Measurements from ENCODE around the gene ABCF2.

Gene ABCF2

GRCh38 chr7:151241755-151242096 is 14.7 kb upstream of the ABCF2 start:
- Mint-ChIP-seq H3K9me3 (no peaks in the 10 kb centered on the region), H3K36me3 (ENCODE audit: low read depth) (peaks cover 36% of the 10 kb centered on the region), H3K4me1 (ENCODE audit: low read depth) (peaks cover 15% of the 10 kb centered on the region), H3K27ac (no peak overlapping the region), H3K27me3 (peaks cover 34% of the 10 kb centered on the region), H3K4me3 (no peak overlapping the region)
- intact Hi-C loops (cut with micrococcal nuclease) = no loop called here

GRCh38 chr7:151240942-151241754 is 14.1 kb upstream of the ABCF2 start:
- H3K4me3 Mint-ChIP-seq = no peak overlapping the region
- peaks cover 42% of the 10 kb centered on the region for H3K36me3 Mint-ChIP-seq (ENCODE audit: low read depth)
- H3K4me1 Mint-ChIP-seq (ENCODE audit: low read depth) = peaks cover 15% of the 10 kb centered on the region
- intact Hi-C loops (cut with micrococcal nuclease) = no loop called here
- H3K27me3 Mint-ChIP-seq = peaks cover 29% of the 10 kb centered on the region
- H3K9me3 Mint-ChIP-seq = no peaks in the 10 kb centered on the region
- no peak overlapping the region for H3K27ac Mint-ChIP-seq

GRCh38 chr7:151240536-151240935 is 13.5 kb upstream of the ABCF2 start:
- Mint-ChIP-seq H3K36me3 (ENCODE audit: low read depth) (peaks cover 47% of the 10 kb centered on the region), H3K4me3 (no peak overlapping the region), H3K27ac (no peak overlapping the region), H3K9me3 (no peaks in the 10 kb centered on the region), H3K4me1 (ENCODE audit: low read depth) (peaks cover 15% of the 10 kb centered on the region), H3K27me3 (peaks cover 23% of the 10 kb centered on the region)
- intact Hi-C loops (cut with micrococcal nuclease) = no loop called here

GRCh38 chr7:151239837-151240459 is 12.9 kb upstream of the ABCF2 start:
- Mint-ChIP-seq H3K4me3 (no peak overlapping the region), H3K4me1 (ENCODE audit: low read depth) (peaks cover 21% of the 10 kb centered on the region), H3K9me3 (no peaks in the 10 kb centered on the region), H3K27me3 (peaks cover 19% of the 10 kb centered on the region), H3K36me3 (ENCODE audit: low read depth) (peaks cover 53% of the 10 kb centered on the region), H3K27ac (no peak overlapping the region)
- intact Hi-C loops (cut with micrococcal nuclease) = no loop called here

GRCh38 chr7:151238924-151239836 is 12.2 kb upstream of the ABCF2 start:
- no peak overlapping the region for H3K27ac Mint-ChIP-seq
- intact Hi-C loops (cut with micrococcal nuclease) = no loop called here
- H3K9me3 Mint-ChIP-seq = no peaks in the 10 kb centered on the region

GRCh38 chr7:151238190-151238810 is 11.3 kb upstream of the ABCF2 start:
- peaks cover 25% of the 10 kb centered on the region for H3K4me1 Mint-ChIP-seq (ENCODE audit: low read depth)

More at GRCh38 chr7:151238924-151239836, 12.2 kb upstream of the ABCF2 start:
- H3K4me1 Mint-ChIP-seq (ENCODE audit: low read depth) = peaks cover 25% of the 10 kb centered on the region
- H3K27me3 Mint-ChIP-seq = peaks cover 13% of the 10 kb centered on the region
- H3K36me3 Mint-ChIP-seq (ENCODE audit: low read depth) = peaks cover 60% of the 10 kb centered on the region
- H3K4me3 Mint-ChIP-seq = no peak overlapping the region

GRCh38 chr7:151237244-151238189 is 10.5 kb upstream of the ABCF2 start:
- H3K9me3 Mint-ChIP-seq = no peaks in the 10 kb centered on the region
- peaks cover 76% of the 10 kb centered on the region for H3K36me3 Mint-ChIP-seq (ENCODE audit: low read depth)
- H3K4me1 Mint-ChIP-seq (ENCODE audit: low read depth) = peaks cover 24% of the 10 kb centered on the region
- intact Hi-C loops (cut with micrococcal nuclease) = no loop called here
- peaks cover 2% of the 10 kb centered on the region for H3K27me3 Mint-ChIP-seq
- no peak overlapping the region for H3K4me3 Mint-ChIP-seq
- no peak overlapping the region for H3K27ac Mint-ChIP-seq

More at GRCh38 chr7:151238190-151238810, 11.3 kb upstream of the ABCF2 start:
- H3K36me3 Mint-ChIP-seq (ENCODE audit: low read depth) = peaks cover 68% of the 10 kb centered on the region
- H3K9me3 Mint-ChIP-seq = no peaks in the 10 kb centered on the region
- no peak overlapping the region for H3K27ac Mint-ChIP-seq
- intact Hi-C loops (cut with micrococcal nuclease) = no loop called here
- peaks cover 5% of the 10 kb centered on the region for H3K27me3 Mint-ChIP-seq
- H3K4me3 Mint-ChIP-seq = no peak overlapping the region

- intact Hi-C loops (cut with micrococcal nuclease) = no loop called here
- H3K9me3 Mint-ChIP-seq = no peaks in the 10 kb centered on the region
- H3K36me3 Mint-ChIP-seq (ENCODE audit: low read depth) = peaks cover 76% of the 10 kb centered on the region
- H3K4me1 Mint-ChIP-seq (ENCODE audit: low read depth) = peaks cover 33% of the 10 kb centered on the region
- no peak overlapping the region for H3K4me3 Mint-ChIP-seq
- H3K27me3 Mint-ChIP-seq = no peaks in the 10 kb centered on the region
- H3K27ac Mint-ChIP-seq = no peak overlapping the region
These were observed 9.4 kb upstream of the ABCF2 start for GRCh38 chr7:151236406-151236805.

- H3K9me3 Mint-ChIP-seq = no peaks in the 10 kb centered on the region
- intact Hi-C loops (cut with micrococcal nuclease) = no loop called here
- H3K36me3 Mint-ChIP-seq (ENCODE audit: low read depth) = peaks cover 75% of the 10 kb centered on the region
- no peak overlapping the region for H3K27ac Mint-ChIP-seq
- no peak overlapping the region for H3K4me3 Mint-ChIP-seq
- H3K27me3 Mint-ChIP-seq = no peaks in the 10 kb centered on the region
- peaks cover 33% of the 10 kb centered on the region for H3K4me1 Mint-ChIP-seq (ENCODE audit: low read depth)
These were observed 8.2 kb upstream of the ABCF2 start for GRCh38 chr7:151235091-151235787.

GRCh38 chr7:151233804-151234203 is 6.8 kb upstream of the ABCF2 start:
- H3K4me1 Mint-ChIP-seq (ENCODE audit: low read depth) = peaks cover 33% of the 10 kb centered on the region
- H3K36me3 Mint-ChIP-seq (ENCODE audit: low read depth) = peaks cover 60% of the 10 kb centered on the region
- H3K27ac Mint-ChIP-seq = peak overlapping the region; percentile 96
- no peaks in the 10 kb centered on the region for H3K9me3 Mint-ChIP-seq
- intact Hi-C loops (cut with micrococcal nuclease) = no loop called here
- H3K4me3 Mint-ChIP-seq = peak overlapping the region; percentile 98
- H3K27me3 Mint-ChIP-seq = peaks cover 1% of the 10 kb centered on the region

- peaks cover 35% of the 10 kb centered on the region for H3K4me1 Mint-ChIP-seq (ENCODE audit: low read depth)
- H3K9me3 Mint-ChIP-seq = no peaks in the 10 kb centered on the region
- intact Hi-C loops (cut with micrococcal nuclease) = no loop called here
- peak overlapping the region; percentile 96 for H3K27ac Mint-ChIP-seq
- H3K27me3 Mint-ChIP-seq = peaks cover 1% of the 10 kb centered on the region
- H3K4me3 Mint-ChIP-seq = peak overlapping the region; percentile 98
- peaks cover 53% of the 10 kb centered on the region for H3K36me3 Mint-ChIP-seq (ENCODE audit: low read depth)
These were observed 6.1 kb upstream of the ABCF2 start for GRCh38 chr7:151232917-151233701.

All from dendritic cell treated with granulocyte-macrophage colony-stimulating factor and Interleukin-4, amounts not matched to agents 40 ng/mL and 50 ng/mL, for 4 days (primary cell).